Activated CD8-positive, alpha-beta memory T cell treated with anti-CD3 and anti-CD28 coated beads, Interleukin-2, amount 50 U/mL, for 1 hour (primary cell): ENCODE measurements around the gene ASAP2.
"Not testable (repeated sequence)": the region's sequence is repeated elsewhere in the genome, so short reads cannot be mapped to it uniquely, and the experiment has no call there.

Source experiments
- DNase-seq: peaks from one replicate; pipeline ENCODE4 v3.0.0-alpha.2; 2020; ENCODE audit errors: extremely low read depth

ASAP2 gene

GRCh38 chr2:9378433-9379390 lies 172.1 kb downstream of the ASAP2 start:
- DNase-seq = no peak

- no peak for DNase-seq
Observed at GRCh38 chr2:9379391-9379755, 172.8 kb downstream of the ASAP2 start.

DNA sequence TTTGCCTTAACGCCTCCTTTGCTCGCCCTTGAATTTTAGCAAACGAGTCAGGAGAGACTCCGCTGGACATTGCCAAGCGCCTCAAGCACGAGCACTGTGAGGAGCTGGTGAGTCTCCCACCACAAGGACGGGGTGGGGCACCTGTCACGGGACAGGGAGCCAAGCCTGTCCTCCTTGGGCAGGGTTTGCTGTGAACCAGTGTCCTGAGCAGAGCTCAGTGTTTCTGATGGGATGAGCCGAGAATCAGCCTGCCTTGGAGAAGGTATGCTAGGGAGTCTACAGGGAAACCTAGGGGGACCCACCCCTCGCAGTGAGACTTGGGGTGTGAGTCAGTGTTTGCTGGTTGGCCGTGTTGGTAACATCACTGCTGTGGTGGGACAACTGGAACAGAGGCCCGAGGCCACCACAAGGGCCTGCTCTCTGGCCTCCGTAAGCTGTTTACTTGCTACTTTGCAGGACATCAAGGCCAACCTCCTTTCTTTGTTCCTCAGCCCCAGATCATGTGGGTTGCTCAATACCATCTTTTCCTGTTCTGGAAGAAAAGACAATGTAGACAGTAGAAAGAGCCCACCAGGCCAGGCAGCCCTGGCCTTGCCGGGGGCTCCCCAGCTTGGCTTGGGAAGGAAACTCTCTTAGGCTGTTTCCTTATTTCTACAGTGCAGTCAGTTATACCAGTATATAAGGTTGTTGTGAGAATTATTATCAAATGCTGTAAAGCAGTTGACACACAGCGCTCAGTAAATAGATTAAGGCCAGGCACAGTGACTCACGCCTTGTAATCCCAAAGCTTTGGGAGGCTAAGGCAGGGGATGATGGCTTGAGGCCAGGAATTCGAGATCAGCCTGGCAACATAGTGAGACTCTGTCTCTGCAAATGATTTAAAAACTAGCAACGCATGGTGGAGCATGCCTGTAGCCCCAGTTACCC lies 174.4 kb downstream of the ASAP2 start:
- no peak for DNase-seq

DNA sequence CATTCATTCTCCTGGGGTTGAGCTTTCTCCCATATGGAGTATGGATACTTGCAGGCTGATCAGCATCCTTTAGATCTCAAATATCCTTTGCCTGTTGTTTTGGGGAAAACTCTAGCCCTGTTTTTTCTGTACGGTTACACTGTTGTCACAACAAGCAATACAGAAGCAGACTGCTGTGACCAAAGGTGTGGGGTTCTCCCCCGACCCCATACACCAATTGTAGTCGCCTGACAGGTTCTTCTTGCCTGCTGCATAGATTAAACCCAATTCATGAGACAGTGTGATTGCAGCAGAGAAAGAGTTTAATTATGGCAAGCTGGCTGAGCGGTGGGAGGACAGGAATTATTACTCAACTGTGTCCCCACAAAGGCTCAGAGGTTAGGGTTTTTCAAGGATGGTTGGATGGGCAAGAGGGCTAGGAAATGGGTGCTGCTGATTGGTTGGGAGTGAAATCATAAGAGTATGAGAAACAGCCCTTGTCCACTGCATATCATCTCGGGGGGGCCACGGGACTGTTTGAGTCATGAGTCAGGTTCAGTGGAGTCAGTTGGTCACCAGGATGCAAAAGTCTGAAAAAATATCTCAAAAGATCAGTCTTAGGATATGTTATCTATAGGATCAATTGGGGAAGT lies 176.1 kb downstream of the ASAP2 start:
- DNase-seq = no peak

DNA sequence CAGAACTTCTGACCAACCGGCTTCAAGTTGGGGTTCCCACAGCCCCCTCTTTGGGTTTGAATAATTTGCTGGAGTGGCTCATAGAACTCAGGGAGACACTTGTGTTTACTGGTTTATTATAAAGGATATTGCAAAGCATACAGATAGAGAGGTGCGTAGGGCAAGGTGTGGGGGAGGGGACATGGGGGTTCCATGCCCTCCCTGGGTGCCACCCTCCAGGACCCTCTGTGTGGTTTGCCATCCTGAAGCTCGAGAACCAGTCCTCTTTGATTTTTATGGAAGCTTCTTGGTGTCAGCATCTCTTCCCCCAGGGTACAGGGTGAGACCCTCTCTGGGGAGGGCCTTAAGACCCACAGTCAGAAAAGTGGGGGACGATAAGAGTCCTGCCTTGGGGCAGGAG lies 177.9 kb downstream of the ASAP2 start:
- DNase-seq = no peak

GRCh38 chr2:9385841-9386240 lies 179.2 kb downstream of the ASAP2 start:
- DNase-seq = no peak

GRCh38 chr2:9388199-9388681 lies 181.6 kb downstream of the ASAP2 start:
- DNase-seq = no peak

DNA sequence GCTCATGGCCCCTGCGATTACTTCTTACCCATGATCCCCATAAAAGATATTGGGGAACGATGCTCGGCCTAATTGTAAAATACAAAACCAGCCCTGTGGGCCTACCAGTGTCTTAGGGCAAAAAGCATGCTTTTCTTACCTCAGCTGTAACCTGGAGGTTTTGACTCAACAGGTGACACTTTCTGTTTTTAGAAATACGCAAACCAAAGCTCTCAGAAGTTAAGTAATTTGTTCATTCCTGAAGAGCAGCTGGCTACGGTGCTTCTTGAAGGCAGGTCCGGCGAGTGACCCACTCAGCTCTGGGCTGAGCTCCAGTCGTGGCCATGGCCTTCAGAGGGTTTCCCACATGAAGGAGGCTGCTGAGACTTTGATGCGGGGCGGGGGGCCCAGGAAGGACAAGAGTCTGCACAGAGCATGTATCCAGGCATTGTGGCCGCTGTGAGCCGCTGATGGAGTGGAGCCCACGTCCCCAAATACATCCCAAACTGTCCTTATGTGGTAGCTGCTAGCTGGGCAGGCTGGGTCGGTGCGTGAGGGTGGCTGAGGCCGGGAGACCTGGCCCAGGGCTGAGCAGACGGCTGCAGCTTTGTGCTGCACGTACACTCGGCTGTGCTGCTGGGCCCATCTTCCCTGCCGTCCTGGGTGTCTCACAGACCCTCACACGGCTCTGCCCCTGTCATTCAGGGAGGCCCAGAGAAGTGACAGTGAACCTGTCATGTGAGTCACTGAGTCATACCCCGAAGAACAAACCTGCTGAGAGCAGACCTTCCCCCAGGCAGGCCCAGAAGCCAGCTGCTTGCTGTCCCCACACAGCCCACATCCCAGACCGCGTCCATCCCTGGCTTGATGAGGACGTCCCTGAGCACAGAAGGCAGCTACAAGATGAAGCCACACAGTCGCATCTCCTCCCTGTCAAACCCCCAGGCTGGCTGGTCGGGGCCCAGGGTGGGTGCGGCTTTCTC lies 182.6 kb downstream of the ASAP2 start:
- no peak for DNase-seq

DNA sequence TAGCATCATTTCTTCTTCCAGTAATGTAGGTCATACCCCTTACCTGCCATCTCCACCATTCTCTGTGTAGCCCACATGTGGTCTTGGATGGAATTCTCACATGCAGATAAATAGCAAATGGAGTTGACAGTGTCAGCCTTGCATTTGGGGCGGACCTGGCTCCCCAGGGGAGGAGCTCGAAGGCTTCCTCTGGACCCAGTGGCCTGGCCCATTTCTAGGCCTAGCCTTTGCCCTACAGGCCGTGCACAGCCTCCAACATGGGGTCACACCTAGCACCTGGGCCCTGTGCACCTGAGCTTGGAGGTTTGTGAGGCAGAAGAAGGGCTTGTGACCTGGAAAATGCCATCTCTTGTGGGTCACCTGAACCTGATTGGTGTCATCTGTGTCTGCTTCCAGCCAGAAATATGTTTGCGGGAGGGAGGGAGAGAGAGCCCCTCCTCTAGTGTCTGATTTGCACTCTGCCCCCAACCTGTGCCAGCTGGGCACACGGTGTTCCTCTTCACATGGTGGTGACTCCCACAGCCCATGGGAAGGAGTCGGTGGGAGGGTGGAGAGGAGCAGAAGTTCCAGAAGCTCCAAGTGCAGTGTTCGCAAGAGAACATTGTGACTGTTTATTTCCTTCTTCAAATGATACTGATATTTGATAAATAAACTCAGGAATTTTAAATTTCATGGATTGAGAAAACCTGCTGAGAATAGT lies 183.7 kb downstream of the ASAP2 start:
- no peak for DNase-seq

- DNase-seq = no peak
Observed at GRCh38 chr2:9390991-9391390, 184.4 kb downstream of the ASAP2 start.

DNA sequence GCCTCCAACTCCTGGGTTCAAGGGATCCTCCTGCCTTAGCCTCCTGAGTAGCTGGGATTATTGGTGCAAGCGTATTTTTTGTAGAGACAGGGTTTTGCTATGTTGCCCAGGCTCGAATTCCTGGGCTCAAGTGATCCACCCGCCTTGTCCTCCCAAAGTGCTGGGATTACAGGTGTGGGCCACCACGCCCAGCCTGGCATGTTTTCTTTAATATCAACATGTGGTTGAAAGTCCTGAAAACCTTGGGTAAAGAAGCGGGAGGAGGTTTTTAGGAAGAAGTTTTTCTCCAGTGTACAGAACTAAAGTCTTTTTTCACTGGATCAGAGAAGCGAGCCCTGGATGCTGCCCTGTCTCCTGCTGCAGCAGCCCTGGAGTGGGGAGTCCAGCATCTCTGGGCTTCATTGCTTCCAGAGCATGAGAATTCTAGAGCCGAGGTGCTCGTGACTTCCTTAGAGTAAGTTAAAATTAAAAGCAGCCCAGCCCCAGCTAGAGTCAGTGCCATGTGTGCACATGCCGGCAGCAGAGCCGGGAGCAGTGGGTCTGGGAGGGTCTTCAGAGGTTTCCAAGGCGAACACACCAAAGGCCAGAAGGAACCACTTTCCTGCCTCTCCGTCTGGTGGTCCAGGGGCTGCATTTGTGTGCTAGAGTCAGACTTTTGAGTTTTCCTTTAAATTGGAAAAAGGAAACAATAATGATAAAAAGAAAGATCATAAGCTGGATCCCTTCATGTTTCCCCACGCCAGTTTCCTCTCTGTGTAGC lies 185.5 kb downstream of the ASAP2 start:
- no peak for DNase-seq

GRCh38 chr2:9392898-9393765 lies 186.5 kb downstream of the ASAP2 start:
- no peak for DNase-seq

- DNase-seq = no peak
Observed at GRCh38 chr2:9394816-9395215, 188.2 kb downstream of the ASAP2 start.

DNA sequence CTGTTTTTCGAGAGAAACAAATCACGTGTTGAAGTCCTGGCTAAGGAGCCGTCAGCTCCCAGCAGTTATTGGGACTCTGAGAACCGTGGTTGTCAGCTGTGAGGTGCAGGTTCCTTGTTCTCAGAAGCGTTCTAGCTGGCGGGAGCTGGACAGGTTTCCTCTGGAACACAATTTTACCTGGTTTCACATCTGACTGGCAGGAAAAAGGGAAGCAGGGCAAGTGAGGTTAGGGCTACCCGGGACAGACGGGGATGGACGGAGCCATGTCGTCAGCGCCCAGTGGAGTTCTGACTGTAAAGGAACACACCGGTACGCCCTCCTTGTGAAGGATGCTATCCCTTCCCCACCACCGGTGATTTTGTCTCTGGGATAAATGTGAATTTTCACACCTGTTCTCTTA lies 190.6 kb downstream of the ASAP2 start:
- no peak for DNase-seq

DNA sequence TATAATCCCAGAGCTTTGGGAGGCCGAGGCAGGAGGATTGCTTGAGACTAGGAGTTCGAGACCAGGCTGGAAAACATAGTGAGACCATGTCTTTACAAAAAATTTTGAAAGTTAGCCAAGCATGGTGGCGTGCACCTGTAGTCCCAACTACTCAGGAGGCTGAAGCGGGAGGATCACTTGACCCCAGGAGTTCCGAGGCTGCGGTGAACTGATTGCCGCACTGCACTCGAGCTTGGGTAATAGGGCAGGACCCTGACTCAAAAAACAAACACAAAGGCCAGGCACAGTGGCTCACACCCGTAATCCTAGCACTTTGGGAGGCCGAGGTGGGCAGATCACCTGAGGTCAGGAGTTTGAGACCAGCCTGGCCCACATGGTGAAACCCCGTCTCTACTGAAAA lies 191.6 kb downstream of the ASAP2 start:
- DNase-seq = not testable (repeated sequence)

DNA sequence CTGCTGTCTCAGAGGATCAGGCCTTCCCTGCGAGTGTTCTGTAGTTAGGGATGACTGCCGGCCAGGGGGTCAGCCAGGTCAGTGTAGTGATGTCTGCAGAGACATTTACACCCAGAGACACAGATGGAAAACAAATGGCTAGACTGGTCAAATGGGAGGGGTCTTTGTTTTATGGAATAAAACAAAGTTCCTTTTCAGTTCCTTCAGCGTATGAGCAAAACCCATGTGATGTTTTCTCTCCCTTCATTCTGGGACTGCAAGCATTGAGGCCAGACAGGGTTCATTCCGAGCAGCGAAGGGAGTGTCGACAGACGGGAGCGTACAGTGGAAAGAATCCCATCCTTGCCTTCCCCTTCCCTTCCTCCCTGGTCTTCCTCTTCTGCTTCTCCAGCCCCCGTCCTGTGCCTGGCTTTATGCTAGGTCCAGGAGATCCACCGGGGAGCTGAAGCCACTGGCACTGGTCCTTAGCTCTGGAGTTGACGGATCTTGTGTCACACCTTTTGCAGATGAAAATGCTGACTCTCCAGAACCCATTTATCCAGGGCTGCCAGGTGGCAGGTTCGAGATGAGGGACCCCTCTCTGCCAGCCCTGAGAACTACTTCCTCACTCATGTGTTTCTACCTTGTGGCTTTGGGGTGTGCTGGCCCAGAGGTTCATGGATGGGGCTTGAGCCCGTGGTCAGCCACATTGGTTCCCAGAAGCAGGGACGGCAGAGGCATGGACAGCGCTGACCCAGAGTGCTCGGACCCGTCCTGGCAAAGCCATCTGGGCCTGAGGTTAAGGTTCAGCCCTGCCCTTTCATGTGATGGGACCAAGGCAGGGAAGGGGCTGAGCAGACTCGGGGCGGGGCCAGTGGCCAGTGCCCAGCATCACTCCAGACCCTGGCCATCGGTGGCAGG lies 192.5 kb downstream of the ASAP2 start:
- DNase-seq = no peak

GRCh38 chr2:9400268-9401058 lies 193.9 kb downstream of the ASAP2 start:
- DNase-seq = no peak
